NB4 (cell line): ENCODE data around the gene HTR1E.

Source experiments
- CTCF ChIP-seq: IDR thresholded peaks from one replicate; pipeline ENCODE4 v1.5.1; 2012; ENCODE audit warnings: low read depth, low read length
- POLR2A ChIP-seq: IDR thresholded peaks from 2 replicates; pipeline ENCODE4 v1.6.1; 2011; ENCODE audit warnings: mild to moderate bottlenecking; ENCODE audit not compliant: insufficient read length; ENCODE audit errors: extremely low read depth

- no peak for TF ChIP-seq CTCF
- TF ChIP-seq POLR2A, result no peak
Measured at GRCh38 chr6:87012743-87013142, 75.4 kb downstream of the HTR1E start.
